ENCODE data around the gene NCBP3.
A peak's percentile ranks its signal among the peaks of the same experiment; 100 is the strongest.

The NCBP3 gene

DNA sequence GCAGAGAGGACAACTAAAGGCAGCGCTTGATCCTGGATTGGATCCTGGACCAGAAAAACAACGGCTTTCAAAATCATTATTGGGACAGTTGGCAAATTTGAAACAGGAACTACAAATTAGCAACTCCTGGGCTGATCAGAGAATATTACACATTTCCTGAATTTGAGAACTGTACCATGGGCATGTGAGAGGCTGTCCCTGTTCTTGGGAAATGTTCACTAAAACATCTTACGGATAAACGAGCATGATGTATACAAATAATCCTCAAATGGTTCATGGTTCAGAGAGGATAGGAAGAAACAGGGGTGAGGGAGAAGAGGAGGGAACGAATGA, 42.8 kb downstream of the NCBP3 start:
- DNase-seq (ENCODE audit: low read depth, low spot score), result no peak
- CTCF ChIA-PET, result interaction anchor here (1.2 to 16.8 kb wide), 4 partner anchors 24 to 67 kb away, joined by 4 to 189 read pairs (median 42); partner anchors contain the start of gene NCBP3
- no peak overlapping the region for H3K4me3 ChIP-seq (ENCODE audit: low read depth, low read length)
- POLR2A ChIA-PET, result no interaction called here
- TF ChIP-seq, protein P1, sequence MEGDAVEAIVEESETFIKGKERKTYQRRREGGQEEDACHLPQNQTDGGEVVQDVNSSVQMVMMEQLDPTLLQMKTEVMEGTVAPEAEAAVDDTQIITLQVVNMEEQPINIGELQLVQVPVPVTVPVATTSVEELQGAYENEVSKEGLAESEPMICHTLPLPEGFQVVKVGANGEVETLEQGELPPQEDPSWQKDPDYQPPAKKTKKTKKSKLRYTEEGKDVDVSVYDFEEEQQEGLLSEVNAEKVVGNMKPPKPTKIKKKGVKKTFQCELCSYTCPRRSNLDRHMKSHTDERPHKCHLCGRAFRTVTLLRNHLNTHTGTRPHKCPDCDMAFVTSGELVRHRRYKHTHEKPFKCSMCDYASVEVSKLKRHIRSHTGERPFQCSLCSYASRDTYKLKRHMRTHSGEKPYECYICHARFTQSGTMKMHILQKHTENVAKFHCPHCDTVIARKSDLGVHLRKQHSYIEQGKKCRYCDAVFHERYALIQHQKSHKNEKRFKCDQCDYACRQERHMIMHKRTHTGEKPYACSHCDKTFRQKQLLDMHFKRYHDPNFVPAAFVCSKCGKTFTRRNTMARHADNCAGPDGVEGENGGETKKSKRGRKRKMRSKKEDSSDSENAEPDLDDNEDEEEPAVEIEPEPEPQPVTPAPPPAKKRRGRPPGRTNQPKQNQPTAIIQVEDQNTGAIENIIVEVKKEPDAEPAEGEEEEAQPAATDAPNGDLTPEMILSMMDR (IDR thresholded peaks at IDR 0.05; ENCODE audit: insufficient read depth, low read length, missing control alignments), result no peak

DNA sequence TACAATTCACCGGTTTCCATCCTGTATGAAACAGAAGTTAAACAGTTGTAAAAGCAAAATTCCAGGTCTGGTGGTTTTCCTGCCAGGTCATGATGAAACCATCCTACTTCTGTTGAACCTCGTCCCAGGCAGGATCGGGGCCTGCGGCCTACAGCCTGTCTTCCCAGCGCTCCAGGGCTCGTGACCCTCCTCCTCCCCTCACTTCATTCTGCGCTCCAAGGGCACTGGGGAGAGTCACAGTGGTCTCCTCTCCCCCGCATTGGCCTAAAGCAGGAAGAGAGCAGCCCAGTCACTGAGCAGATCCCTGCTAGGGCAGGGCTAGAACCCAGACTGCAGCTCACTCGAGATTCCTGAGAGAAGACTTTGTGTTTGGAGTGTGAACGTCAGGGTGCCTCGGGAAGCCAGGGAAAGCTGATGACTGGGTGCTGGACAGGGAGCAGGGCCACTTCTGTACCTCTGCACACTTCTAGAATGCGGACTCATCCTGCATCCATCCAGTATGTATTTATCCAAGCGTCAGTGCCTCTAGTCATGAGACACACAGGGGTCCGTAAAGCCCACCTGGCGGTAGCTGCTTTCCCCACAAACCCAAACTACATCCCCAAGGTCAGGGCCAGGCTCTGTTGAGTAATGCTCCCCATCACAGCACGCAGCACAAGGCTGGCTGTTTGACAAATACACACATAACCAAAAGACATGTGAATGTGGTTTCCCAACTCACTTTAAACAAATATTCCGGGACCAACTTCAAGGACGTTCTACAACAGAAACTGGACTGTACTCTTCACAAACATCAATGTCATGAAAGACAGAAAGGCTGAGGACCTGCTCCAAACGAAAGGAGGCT, 43.4 kb downstream of the NCBP3 start:
- TF ChIP-seq, protein P1 (IDR thresholded peaks at IDR 0.05; ENCODE audit: insufficient read depth, low read length, missing control alignments), result no peak
- POLR2A ChIA-PET, result no interaction called here
- CTCF ChIA-PET, result interaction anchor here (1.2 to 16.8 kb wide), 3 partner anchors 25 to 66 kb away, joined by 4 to 189 read pairs (median 8); partner anchors contain the start of gene NCBP3
- DNase-seq (ENCODE audit: low read depth, low spot score), result peak; percentile 62
- no peak overlapping the region for H3K4me3 ChIP-seq (ENCODE audit: low read depth, low read length)

DNA sequence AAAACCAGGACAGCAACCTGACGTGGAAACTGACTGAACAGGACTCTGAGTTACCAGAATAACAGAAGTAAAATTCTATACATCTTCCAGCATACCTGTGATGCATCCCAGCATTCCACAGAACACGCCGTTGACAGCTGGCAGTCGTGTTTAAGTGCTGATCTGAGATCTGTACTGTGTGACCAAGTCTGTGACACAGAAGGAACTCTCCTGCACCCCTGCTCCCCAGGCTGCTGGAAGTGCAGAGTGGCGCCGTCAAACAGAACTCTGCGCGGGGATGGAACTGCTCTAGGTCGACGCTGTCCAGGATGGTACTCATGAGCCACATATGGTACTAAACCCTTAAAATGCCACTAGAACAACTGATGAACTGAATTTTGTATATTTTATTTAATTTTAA, 44.3 kb downstream of the NCBP3 start:
- ChIA-PET CTCF (interaction anchor here (2.0 kb wide), 1 partner anchor 64 kb away, joined by 8 read pairs; no protein-coding TSS in a partner anchor), POLR2A (no interaction called here)
- no peak overlapping the region for H3K4me3 ChIP-seq (ENCODE audit: low read depth, low read length)
- no peak for DNase-seq (ENCODE audit: low read depth, low spot score)
- TF ChIP-seq, protein P1 (IDR thresholded peaks at IDR 0.05; ENCODE audit: insufficient read depth, low read length, missing control alignments), result no peak

DNA sequence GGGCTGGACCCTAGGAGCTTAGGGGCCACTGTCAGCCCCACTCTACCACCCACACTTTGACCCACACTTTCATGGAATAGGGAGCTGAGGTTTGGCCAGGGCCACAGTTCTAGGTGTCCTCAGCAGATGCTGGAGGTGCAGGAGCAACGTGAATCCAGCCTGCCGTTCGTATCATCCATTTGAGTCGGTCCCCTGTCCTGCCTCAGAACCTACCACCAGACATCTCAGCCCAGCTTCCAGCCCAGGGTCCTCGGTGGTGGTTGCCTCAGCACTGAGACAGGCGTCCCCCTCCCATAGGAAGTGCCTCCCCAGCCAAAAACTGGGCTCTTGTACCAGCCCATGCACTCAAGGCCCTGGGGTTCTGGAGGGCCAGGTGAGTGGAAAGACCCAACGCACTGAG, 44.7 kb downstream of the NCBP3 start:
- H3K4me3 ChIP-seq (ENCODE audit: low read depth, low read length), result no peak overlapping the region
- no peak for DNase-seq (ENCODE audit: low read depth, low spot score)
- CTCF ChIA-PET, result interaction anchor here (2.0 kb wide), 1 partner anchor 64 kb away, joined by 8 read pairs; no protein-coding TSS in a partner anchor
- TF ChIP-seq, protein P1 (IDR thresholded peaks at IDR 0.05; ENCODE audit: insufficient read depth, low read length, missing control alignments), result no peak
- POLR2A ChIA-PET, result no interaction called here

DNA sequence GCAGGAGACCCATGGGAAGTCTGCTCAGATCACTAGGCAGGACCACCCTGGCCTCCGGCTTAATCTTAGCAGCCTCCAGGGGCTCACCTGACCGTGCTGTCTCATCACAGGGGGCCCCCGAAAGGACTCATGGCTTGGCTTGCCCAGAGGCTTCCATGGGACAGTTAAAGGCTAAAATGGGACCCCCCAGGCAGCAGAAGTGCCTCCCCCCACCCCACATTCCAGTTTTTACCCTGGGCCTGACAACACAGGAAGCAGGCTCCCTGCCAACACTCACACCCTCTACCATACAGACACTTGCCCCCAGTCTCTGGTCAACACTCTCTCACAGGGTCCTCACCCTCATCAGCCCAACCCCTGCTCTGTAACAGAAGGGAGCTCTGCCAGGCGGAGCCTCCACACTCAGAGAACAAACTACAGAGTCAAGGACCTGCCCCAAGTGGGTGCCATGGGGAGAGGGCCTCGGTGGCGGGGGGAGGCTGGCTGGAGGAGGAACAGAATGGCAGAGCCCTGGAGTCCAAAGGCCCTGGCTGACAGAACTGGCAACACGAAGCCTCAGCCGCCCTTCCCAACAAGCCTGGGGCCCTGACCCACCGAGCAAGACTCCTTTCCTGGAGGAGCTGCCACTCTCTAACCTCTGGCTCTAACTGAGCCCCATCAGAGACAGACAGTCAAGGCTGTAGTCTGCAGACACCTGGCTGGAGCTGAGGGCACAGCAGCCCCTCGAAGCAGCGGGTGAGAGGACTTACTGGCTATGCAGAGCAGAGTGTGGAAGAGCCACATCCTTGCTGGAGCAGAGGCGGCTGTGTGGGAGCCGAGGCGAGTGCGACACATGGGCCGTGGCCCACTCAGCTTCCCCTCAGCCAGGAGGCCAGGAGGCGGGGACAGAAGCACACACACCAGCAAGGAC, 45.4 kb downstream of the NCBP3 start, which contains the start of gene ITGAE:
Gene ITGAE, minus strand, starts transcription at position 827 of the 910 bp plus-strand sequence. Its CDS starts 44 bp downstream, at position 783.
- no peak for DNase-seq (ENCODE audit: low read depth, low spot score)
- POLR2A ChIA-PET, result no interaction called here

More for the DNA sequence above, 45.4 kb downstream of the NCBP3 start, which contains the start of gene ITGAE:
- TF ChIP-seq, protein P1 (IDR thresholded peaks at IDR 0.05; ENCODE audit: insufficient read depth, low read length, missing control alignments), result no peak
- no peak within 1 kb of the TSS for H3K4me3 ChIP-seq (ENCODE audit: low read depth, low read length)
- CTCF ChIA-PET, result interaction anchor here (2.0 kb wide), 1 partner anchor 63 kb away, joined by 8 read pairs; no protein-coding TSS in a partner anchor
